Superior temporal gyrus (tissue), 1 donor: ENCODE results near the gene PHLPP2.

Source experiments
- DNase-seq: peaks from one replicate; pipeline ENCODE4 v3.0.0-alpha.2; 2016; ENCODE audit errors: extremely low spot score

Gene PHLPP2

GRCh38 chr16:71724320-71724751, at the start of gene PHLPP2:
PHLPP2 (minus strand) TSS chr16:71724701; CDS start chr16:71714795, 9,906 bp downstream.
- DNase-seq: peak; percentile 54

GRCh38 chr16:71771571-71771970, 47.1 kb upstream of the PHLPP2 start:
- DNase-seq: no peak

GRCh38 chr16:71769222-71769621, 44.7 kb upstream of the PHLPP2 start:
- DNase-seq: peak; percentile 50

- peak; percentile 44 for DNase-seq
Observed at GRCh38 chr16:71767060-71767900, 42.8 kb upstream of the PHLPP2 start.

GRCh38 chr16:71762186-71762585, 37.7 kb upstream of the PHLPP2 start:
- DNase-seq: no peak

GRCh38 chr16:71761097-71761496, 36.6 kb upstream of the PHLPP2 start:
- no peak for DNase-seq

- DNase-seq: no peak
Observed at GRCh38 chr16:71758293-71758760, 33.8 kb upstream of the PHLPP2 start.

GRCh38 chr16:71754652-71755051, 30.2 kb upstream of the PHLPP2 start:
- DNase-seq: no peak

GRCh38 chr16:71754108-71754507, 29.6 kb upstream of the PHLPP2 start:
- no peak for DNase-seq

GRCh38 chr16:71748226-71748625, 23.7 kb upstream of the PHLPP2 start:
- no peak for DNase-seq

- DNase-seq: peak; percentile 85
Observed at GRCh38 chr16:71746442-71747046, 22.0 kb upstream of the PHLPP2 start.

- DNase-seq: no peak
Observed at GRCh38 chr16:71738855-71739254, 14.4 kb upstream of the PHLPP2 start.

GRCh38 chr16:71737501-71737900, 13.0 kb upstream of the PHLPP2 start:
- DNase-seq: no peak

- DNase-seq: no peak
Observed at GRCh38 chr16:71734511-71734910, 10.0 kb upstream of the PHLPP2 start.

- DNase-seq: no peak
Observed at GRCh38 chr16:71732587-71732986, 8.1 kb upstream of the PHLPP2 start.

- DNase-seq: no peak
Observed at GRCh38 chr16:71727551-71728324, 3.2 kb upstream of the PHLPP2 start.

GRCh38 chr16:71726476-71727315, 2.2 kb upstream of the PHLPP2 start:
- peak; percentile 41 for DNase-seq

GRCh38 chr16:71723537-71724319, 773 bp downstream of the PHLPP2 start:
- DNase-seq: peak; percentile 78

GRCh38 chr16:71722801-71723536, 1.5 kb downstream of the PHLPP2 start:
- DNase-seq: no peak
